Sigmoid colon (tissue), 4 donors: ENCODE data around the gene RASEF.

Experiments used
- EP300 ChIP-seq, 4 donors: sonication (generic); formaldehyde crosslinking; IDR thresholded peaks; one replicate each; pipeline ENCODE4 v1.6.1; 2017; ENCODE audit warnings: antibody characterized with exemption in 4 of 4
- TF ChIP-seq, protein P1 (sequence below), 4 experiments: fragments of 450-650 bp in 3 of 4; fragments of 200-600 bp in 1 of 4; IDR thresholded peaks; one replicate each; pipeline ENCODE4 v1.5.1; 2016 to 2019; ENCODE audit warnings: antibody characterized with exemption in 4 of 4, mild to moderate bottlenecking in 3 of 4, moderate library complexity in 2 of 4

- TF ChIP-seq, protein P1, sequence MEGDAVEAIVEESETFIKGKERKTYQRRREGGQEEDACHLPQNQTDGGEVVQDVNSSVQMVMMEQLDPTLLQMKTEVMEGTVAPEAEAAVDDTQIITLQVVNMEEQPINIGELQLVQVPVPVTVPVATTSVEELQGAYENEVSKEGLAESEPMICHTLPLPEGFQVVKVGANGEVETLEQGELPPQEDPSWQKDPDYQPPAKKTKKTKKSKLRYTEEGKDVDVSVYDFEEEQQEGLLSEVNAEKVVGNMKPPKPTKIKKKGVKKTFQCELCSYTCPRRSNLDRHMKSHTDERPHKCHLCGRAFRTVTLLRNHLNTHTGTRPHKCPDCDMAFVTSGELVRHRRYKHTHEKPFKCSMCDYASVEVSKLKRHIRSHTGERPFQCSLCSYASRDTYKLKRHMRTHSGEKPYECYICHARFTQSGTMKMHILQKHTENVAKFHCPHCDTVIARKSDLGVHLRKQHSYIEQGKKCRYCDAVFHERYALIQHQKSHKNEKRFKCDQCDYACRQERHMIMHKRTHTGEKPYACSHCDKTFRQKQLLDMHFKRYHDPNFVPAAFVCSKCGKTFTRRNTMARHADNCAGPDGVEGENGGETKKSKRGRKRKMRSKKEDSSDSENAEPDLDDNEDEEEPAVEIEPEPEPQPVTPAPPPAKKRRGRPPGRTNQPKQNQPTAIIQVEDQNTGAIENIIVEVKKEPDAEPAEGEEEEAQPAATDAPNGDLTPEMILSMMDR (IDR thresholded peaks at IDR 0.05), result no peak
- TF ChIP-seq EP300 (IDR thresholded peaks at IDR 0.05), result no peak
These were observed 66.0 kb downstream of the RASEF start for GRCh38 chr9:82996941-82997340.
